Gastroesophageal sphincter (tissue), 3 donors: ENCODE measurements around the gene LSS.

Experiments
- CTCF ChIP-seq, 4 experiments: fragments of 200-600 bp in 2 of 4; fragments of 450-650 bp in 2 of 4; sonication (generic) in 1 of 4; IDR thresholded peaks; one replicate each; pipeline ENCODE4 v1.5.1; 2017 to 2019; ENCODE audit warnings: antibody characterized with exemption in 4 of 4, mild to moderate bottlenecking in 2 of 4, moderate library complexity in 2 of 4
- EP300 ChIP-seq: sonication (generic); formaldehyde crosslinking; IDR thresholded peaks from one replicate; pipeline ENCODE4 v1.6.1; 2017; ENCODE audit warnings: antibody characterized with exemption, mild to moderate bottlenecking
- POLR2A ChIP-seq, 2 donors: fragments of 450-650 bp; IDR thresholded peaks; one replicate each; pipeline ENCODE4 v1.6.1; 2017; ENCODE audit warnings: antibody characterized with exemption in 2 of 2, mild to moderate bottlenecking in 2 of 2, moderate library complexity in 1 of 2
- POLR2AphosphoS5 ChIP-seq: sonication (generic); formaldehyde crosslinking; IDR thresholded peaks from one replicate; pipeline ENCODE4 v1.6.1; 2017; ENCODE audit warnings: antibody characterized with exemption

- TF ChIP-seq CTCF (IDR thresholded peaks at IDR 0.05) (no peak), POLR2A (IDR thresholded peaks at IDR 0.05) (no peak), EP300 (no peak), POLR2AphosphoS5 (no peak)
Observed at GRCh38 chr21:46256501-46256994, 28.0 kb upstream of the LSS start.
